Suppressor macrophage (primary cell): ENCODE results near the gene MIER1.
"Not testable (repeated sequence)": the region's sequence is repeated elsewhere in the genome, so short reads cannot be mapped to it uniquely, and the experiment has no call there.

ENCODE experiments used
- DNase-seq, 4 experiments: peaks; one replicate each; pipeline ENCODE4 v3.0.0-alpha.2; 2020 to 2022
- total RNA-seq, 17 experiments: gene quantifications; one replicate each; lab custom pipeline; 2026; ENCODE audit warnings: mixed read lengths in 6 of 17, inconsistent platforms in 3 of 17; lab: John Stamatoyannopoulos, UW

MIER1 gene
- total RNA-seq, result 34.8 to 121 (median 63.3) reads per million in 17 experiments

DNA sequence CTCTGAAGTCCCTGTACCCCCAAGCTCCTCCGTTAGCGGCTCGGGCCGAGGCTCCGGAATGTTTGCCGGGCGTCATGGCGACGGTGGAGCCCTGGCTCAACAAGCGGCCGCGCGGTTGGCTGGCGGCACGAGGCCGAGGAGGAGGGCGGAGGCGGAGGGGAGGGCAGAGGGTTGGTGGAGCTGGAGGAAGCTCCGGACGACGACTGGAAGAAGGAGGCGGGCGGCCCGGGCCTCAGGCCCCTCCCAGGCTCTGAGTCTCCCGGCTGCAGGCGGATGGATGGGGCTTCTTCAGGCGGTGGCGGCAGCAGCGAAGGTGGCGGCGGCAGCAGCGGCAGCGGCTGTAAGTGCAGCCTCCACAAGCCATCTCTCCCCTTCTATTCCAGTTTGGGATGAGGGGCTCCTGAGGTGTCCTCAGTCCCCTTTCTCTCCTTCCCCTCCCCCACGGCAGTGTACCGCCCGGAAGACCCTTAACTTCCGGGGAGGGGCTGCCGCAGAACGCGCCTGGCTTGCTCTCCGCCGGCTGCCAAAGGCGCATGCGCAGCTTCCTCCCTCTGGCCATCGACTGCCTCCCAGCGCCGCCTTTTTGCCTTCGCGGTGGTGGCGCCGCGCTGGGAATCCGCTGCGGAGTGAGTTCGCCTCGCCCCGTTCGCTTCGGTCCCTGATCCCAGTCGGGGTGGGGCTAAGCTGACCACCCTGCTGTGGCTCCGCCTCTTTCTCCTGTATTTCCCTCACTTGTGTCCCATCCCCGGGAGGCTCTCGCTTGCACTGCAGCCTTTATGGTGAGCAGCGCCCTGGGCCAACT lies at the start of gene MIER1, which contains the start of gene DNAI4:
Gene MIER1 (plus strand): TSS at position 235 of the 802 bp plus-strand sequence. CDS start 39 bp downstream, at position 274.
Gene DNAI4 (minus strand): TSS at position 101 of the 802 bp plus-strand sequence. CDS start 25 bp downstream, at position 76.
- peak; percentile 98 to 99 (median 99) for DNase-seq

DNA sequence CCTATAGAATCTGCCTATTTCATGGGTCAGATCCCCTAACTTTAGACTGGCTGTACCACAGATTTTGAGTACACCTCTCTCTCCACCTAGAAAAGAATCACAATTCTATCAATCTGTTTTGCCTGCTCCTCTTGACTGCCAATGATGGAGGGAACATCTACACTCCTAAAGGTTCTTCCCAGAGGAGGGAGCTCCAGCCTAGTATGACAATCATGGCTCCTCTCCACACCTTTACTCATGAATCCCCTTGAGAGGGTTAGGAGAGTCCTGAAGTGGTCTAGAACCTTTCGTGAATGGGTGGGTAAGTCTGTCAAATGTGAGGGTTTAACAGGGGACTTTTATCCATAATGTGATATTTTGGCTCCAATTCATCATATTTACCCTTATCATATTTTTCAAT lies 48.1 kb upstream of the MIER1 start:
- DNase-seq, result no peak

DNA sequence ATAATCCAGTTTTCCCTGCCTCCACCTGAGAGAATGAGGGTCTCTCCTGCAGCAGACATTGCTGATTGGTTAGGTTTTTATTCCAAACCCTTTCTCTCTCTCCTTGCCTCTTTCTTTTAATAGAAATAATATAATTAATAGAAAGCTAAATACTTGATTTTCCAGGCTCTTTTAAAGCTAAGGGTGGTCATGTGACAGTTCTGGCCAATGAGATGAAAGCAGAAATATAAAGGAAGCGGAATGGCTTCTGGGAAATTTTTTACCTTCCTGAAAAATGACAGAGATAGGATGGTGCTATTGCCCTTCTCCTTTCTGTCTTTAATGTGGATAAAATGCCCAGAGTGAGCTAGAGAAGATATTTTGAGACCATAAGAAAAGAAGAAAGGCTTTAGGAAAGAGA lies 35.8 kb upstream of the MIER1 start:
- DNase-seq, result no peak

DNA sequence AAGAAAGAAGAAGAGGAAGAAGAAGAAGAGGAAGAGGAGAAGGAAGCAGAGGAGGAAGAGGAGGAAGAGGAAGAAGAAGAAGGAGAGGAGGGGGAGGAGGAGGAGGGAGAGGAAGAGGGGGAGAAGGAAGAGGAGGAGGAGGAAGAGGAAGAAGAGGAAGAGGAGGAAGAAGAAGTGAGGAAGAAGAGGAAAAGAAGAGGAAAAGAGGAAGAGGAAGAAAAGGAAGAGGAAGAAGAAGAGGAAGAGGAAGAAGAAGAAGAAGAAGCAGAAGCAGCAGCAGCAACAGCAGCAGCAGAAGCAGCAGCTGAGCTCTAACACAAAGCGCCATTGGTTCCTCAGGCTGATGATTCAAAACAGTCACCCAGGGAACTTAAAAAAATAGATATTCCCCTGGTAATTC lies 34.2 kb upstream of the MIER1 start:
- DNase-seq, result peak in 3 of 4 experiments; percentile 4 to 31 (median 9)

DNA sequence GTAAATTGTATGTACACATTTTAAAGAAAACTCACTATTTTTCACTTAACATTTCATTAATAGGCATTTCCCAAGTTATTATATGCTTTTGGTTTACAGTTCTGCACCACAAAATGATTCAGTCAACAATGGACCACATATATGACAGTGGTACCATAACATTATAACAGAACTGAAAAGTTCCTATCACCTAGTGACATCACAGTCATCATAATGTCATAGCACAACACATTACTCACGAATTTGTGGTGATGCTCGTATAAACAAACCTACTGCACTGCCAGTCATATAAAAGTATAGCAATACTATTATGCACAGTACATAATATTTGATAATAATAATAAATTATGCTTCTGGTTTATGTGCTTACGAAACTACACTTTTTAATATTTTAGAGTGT lies 31.1 kb upstream of the MIER1 start:
- no peak for DNase-seq

DNA sequence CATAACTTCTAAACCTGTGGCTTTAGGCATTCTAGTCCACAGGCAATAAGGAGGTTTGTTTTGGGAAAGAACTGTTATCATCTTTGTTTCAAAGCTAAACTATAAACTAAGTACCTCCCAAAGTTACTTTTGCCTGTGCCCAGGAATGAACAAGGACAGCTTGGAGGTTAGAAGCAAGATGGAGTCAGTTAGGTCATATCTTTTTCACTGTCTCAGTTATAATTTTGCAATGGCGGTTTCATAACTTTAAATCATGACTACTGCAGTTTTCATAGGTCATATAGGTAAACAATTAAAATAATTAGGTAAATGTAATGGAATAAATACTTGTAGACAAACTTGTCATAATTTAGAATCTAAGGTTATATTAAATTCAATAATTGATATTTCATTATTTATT lies 9.6 kb upstream of the MIER1 start:
- DNase-seq, result not testable (repeated sequence)

DNA sequence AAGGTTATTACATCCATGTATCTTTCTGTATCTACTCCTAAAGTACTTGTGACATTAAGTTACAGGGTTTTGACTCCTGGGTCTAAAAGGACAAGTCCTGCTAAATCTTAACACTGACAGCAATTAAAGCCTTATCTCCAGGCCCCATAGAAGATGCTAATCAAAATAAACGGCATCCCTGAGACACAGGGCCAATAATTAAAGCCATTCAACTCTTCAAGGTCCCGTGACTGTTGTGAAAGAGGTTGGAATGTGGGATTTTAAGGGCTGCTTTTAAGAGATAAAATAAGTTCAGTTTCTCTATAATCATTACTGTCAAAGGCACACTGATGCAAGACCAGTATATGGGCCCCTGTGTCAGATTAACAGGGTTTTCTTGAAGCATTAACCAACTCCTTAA lies 8.5 kb upstream of the MIER1 start:
- DNase-seq, result no peak

DNA sequence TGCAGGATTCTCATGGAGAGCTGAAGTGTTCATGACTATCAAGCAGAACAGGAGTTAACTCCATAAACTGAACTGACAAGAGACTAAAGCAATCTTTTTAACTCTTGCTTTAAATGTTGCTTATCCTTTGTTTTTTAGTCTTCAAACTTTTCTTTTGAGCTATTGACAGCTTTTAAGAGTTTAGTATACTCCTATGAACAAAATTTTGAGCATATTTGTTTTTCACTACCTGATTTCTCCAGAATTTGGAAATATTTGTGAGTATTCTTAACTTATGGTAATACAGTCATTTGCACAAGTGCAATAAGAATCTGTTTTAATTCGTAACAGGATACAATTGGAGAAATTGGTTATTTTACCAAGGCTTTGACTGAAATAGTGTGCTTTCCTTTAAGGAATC lies 7.3 kb upstream of the MIER1 start:
- DNase-seq, result no peak

DNA sequence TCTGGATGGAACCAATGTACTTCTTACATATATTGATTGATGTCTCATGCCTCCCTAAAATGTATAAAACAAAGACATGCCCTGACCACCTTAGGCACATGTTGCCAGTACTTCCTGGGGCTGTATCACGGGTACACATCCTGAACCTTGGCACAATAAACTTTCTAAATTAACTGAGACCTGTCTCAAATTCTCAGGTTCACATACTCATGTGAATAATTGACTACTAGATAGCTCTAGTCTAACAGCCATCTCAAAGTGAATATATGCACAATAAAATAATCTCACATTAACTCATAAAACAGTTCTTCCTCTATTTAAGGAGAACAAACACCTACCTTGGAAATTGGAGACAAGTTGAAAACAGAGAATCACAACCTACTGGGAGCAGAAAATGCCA lies 5.7 kb upstream of the MIER1 start:
- no peak for DNase-seq

DNA sequence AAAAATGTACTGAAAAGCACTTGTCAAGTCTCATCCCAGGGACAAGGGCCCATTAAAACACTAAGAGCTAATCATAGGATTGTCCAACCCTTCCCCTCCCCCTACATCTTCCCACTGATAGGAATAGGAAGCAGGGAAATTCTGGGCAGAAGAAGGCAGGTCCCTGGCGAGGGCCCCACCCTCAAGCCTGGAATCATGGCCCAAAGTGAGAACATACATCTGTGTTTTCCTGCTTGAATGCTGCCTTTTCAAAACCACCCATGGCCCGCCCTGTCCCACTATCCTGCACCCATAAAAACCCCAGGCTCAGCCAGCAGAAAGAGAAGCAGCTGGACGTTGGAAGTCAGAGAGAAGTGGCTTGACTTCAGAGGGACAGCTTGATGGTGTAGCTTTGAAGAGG lies 5.0 kb upstream of the MIER1 start:
- no peak for DNase-seq

DNA sequence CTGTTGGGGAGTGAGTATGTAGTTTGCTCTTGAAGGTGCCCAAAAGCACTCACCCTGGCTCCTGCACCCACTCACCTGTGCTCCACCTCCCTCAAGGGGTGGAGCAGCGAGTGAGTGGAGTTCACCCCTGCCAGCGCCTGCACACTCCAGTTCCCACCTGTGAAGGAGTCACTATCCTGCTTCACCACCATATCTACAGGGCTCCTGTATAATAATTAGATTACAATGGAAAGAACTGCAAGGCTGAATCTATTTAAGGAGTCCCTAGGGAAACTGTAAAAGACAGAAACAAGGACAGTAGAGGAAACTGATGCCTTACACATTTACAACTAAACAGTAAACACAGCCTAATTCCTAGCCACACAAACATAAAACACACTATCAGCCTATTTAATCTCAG lies 4.2 kb upstream of the MIER1 start:
- DNase-seq, result no peak

DNA sequence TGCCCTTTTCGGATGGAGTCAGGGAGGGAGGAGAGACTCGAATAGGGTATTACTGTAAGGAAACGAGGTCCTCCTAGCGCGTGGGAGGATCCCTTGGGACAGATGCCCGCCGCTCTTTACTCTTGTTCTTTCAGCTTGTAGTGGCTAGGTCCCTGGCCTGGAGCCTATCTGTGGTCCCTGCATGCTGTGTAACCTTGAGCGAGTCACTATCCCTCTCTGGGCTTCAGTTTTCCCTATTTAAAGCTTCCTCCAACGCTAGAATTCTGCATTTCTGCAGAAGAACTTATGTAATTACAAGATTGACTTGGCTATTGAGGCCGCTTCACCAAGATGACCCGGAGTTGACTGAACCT lies 744 bp downstream of the MIER1 start:
- no peak for DNase-seq

DNA sequence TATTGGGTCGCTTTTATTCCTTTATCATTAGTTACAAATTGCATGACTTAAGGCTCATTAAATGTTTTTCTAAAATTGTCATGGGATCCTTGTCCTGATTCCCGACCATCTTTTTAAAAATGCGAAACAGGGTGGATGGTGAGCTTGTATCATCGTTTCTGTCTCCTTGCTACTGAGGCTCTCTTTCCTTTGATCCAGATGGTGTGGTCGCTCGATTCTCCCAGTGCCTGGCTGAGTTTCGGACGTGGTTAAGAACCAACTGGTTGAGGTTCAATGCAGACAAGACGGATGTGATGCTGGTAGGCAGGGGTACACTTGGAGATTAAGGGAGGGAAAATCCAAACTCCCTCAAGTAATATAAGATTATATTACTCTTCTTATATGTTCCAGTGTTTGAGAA lies 1.2 kb downstream of the MIER1 start:
- no peak for DNase-seq

DNA sequence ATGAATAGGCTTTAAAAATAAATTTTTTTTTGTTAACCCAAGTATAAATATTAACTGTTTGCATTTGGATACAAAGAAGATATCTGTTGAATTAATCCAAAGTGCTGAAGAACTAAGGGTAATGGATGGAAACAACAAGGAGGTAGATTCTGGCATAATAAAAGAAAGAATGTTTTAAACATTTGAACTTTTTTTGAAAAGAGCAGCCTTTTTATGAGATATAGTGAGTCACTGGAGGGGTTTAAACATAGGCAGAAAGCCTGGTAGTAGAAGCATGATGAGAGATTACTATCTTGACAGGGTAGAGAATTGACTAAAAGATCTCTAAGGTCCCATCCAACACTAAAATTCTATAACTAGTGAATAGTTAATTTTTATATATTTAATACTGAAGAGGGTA lies 2.7 kb downstream of the MIER1 start:
- no peak for DNase-seq

DNA sequence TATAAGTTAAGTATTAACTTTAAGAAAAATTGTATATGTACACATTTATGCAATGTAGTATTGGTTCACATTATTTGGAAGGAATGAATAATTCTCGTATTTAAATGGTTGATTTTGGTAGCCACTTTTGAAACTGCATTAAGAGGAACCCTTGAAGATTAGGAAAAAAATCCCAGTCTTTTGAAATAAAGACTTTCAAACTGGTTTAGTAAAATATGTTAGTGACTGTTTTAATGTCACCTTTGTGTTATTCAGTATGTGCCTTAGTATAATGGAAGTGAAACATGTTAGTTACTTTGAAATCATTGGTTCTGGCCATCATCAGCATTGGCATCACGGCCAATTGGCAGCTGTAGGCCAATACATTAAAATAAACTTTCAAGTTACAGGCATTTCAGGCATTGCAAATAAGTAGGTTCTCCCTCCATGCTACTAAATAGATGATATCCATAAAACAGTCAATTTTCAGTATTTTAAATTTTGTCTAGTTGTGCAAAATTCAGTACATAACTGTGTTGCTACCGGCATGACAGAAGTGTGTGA lies 4.4 kb downstream of the MIER1 start:
- peak in 1 of 4 experiments; percentile 14 for DNase-seq

DNA sequence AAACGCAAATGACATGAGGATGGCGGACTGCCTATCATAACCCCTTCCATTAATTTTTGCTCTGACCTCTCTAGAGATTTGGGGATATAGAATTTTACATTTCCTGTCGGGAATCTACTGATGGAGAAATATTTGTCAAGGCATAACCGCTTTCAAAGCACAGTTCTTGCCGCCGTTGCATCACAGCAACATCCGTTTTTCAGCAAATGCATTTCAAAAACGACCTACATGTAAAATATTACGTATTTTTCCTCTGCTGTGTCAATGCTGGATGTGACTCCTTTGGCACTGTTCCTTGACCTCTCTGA lies 4.9 kb downstream of the MIER1 start:
- no peak for DNase-seq

DNA sequence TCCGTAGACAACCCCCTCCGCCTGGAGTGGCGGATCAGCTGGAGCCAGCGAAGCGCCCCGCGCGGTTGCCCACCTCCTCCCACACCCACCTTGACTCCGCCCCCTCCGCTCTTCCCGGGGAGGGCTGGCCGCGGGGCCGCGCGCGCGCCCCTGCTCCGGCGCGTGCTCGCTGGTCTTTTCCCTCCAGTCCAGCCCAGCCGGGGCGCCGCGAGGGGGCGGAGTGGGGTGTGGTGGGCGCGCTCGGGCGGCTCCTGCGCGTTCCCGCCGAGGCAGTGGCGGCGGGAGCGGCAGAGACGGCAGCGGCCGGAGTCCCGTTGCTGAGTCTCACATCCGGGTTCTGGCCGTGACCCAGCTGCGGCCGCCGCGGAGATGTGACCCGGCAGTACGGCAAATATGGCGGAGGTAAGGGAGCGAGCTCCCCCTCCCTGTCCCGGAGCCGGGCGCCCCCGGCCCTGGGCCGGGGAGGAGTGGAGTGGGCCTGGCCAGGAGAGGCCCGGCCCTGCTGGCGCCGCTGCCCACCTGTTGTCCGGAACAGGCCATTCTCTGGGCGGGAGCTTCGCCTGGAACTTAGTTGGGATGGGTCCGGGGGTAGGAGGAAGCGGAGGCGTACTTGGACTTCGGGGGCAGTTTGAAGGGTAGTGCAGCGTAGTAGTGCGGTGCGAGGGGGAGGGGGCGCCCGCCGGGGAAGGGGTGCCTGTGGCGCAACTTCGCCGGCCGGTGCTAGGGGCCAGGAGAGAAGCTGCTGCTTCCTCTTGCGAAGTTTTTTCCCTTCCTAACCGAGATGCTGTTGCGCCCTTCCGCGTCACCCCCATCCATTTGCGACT lies 5.4 kb downstream of the MIER1 start:
- peak; percentile 94 to 98 (median 96) for DNase-seq

DNA sequence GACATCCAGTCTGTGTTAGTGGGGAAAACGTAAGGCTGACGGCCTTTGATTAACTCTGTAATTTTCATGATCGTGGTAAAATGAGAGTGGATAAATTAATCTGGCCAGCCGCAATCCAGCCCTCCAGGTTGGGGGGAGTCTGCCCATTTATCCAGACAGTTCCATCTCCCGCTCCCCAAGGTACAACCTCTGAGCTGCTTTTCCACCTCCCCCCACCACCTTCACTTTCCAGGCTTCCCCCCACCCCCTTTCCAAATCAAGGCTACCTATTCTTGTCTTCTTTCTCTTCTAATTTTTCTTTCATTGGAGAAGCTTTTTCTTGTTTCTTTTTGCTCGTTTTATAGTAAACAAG lies 6.0 kb downstream of the MIER1 start:
- DNase-seq, result no peak

DNA sequence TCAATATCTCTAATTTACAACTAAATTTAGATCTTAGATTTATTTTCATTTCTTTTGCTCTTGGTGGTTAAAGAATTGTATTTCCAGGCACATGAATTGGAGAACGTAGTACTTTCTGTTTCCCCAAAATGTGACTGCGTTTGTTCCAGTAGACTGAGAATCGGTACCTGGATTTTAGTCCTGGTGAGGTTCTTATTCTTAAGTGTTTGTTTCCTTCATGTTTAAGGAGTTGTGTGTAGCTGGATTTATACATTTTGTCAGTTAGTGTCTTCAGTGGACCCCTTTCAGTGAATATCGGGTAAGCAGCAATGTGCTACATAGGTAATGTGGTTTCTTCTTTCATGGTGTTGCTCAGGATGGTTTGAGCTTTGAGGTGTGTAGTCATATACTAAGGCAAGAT lies 6.8 kb downstream of the MIER1 start:
- peak in 1 of 4 experiments; percentile 12 for DNase-seq

DNA sequence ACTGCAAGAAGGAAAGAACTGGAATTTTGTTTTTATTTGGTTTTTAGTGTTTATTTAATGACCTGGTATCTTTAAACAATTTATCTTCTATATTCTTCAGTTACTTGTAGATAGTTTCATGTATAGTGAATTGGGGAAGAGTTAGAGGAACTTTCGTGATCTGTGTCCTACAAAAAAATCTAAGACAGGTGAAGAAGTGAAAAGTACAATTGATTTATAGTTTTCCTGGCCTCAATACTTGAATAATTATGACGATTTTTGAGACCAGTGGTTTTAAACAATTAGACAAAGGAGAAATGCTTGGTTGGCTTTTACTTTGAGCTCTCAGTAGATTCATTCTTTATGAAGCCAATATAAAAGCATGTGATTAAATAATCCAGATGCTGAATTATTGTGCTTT lies 7.5 kb downstream of the MIER1 start:
- no peak for DNase-seq

DNA sequence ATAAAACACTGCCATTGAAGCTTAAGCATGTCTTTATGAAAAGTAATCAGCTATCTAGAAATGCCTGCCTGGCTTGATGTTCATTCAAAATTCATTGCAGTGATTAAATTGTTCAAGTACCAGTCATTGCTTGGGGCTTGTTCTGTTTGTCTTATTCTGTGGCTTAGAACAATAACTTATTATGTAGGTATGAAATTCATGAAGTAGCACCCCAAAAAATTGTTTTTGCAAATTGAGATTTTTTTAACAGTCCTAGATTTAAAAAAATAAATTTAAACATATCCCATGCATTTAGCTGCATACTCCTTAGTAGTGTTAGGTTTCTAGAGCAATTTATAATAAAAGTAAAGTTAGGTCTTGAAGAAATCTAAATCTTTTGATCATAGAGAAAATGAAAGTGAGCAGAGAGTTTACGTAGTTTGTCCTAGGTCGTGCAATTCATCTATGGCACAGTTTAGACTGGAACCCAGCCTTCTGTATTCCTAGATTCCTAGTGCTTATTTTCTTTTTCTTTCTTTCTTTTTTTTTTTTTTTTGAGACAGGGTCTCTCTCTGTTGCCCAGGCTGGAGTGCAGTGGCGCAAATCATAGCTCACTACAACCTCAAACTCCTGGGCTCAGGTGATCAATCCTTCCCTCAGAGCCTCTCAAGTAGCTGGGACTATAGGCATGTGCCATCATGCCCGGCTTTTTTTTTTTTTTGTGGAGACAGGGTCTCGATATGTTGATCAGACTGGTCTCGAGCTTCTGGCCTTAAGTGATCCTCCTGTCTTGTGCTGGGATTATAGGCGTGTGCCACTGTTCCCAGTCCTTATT lies 9.3 kb downstream of the MIER1 start:
- peak in 1 of 4 experiments; percentile 8 for DNase-seq

DNA sequence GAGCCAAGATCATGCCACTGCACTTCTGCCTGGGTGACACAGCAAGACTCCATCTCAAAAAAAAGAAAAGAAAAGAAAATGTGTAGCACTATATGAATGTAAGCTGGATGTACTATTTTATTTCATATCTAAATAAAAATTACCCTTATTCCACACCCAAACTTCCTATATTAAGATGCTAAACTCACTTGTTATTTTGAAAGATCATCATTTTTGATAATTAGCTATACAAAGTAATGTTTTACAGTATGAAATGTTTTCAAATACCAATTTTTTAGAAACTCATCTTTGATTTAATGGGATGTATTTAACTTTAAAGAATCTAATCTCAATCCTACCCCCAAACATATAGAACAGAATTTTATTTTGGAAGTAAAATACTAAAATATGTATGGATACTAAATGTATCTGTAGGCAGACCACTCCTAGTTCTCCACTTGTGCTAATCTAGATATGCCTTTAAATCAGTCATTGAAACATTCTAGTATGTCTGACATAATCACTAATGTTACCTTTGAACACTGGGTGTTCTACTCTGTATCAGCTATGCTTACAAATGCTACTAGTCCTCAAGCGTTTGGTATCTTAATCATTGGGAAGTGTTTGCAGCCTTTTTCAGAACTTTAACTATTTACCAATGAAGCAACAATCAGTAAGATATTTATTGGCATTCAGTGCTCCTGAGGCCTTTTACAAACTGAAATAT lies 12.9 kb downstream of the MIER1 start:
- no peak for DNase-seq
